Suprapubic skin (tissue), 4 donors: ENCODE results near the gene NR3C2. TPM values are rescaled to one million over a fixed set of nuclear protein-coding genes. Genes with fewer than 3 reads are reported as not detected.

Experiments used
- DNase-seq, 2 donors: peaks; one replicate each; pipeline ENCODE4 v3.0.0-alpha.2; 2019; ENCODE audit warnings: low spot score in 2 of 2
- H3K27ac ChIP-seq: fragments of 200-600 bp; sonication (generic); one replicate; pipeline ENCODE4 v1.5.1; 2019
- H3K27me3 ChIP-seq: fragments of 200-600 bp; sonication (generic); one replicate; pipeline ENCODE4 v1.5.1; 2019
- H3K36me3 ChIP-seq: fragments of 200-600 bp; sonication (generic); one replicate; pipeline ENCODE4 v1.5.1; 2019
- H3K4me1 ChIP-seq: fragments of 200-600 bp; sonication (generic); one replicate; pipeline ENCODE4 v1.5.1; 2019
- H3K4me3 ChIP-seq: fragments of 200-600 bp; sonication (generic); one replicate; pipeline ENCODE4 v1.5.1; 2019; ENCODE audit warnings: mild to moderate bottlenecking
- H3K9me3 ChIP-seq: fragments of 200-600 bp; sonication (generic); one replicate; pipeline ENCODE4 v1.5.1; 2019
- EP300 ChIP-seq: sonication (generic); formaldehyde crosslinking; IDR thresholded peaks from one replicate; pipeline ENCODE4 v1.6.1; 2017; ENCODE audit warnings: antibody characterized with exemption
- POLR2A ChIP-seq, 2 donors: fragments of 450-650 bp; IDR thresholded peaks; one replicate each; pipeline ENCODE4 v1.6.1; 2017; ENCODE audit warnings: antibody characterized with exemption in 2 of 2, mild to moderate bottlenecking in 2 of 2, moderate library complexity in 2 of 2
- POLR2AphosphoS5 ChIP-seq, 3 donors: sonication (generic); formaldehyde crosslinking; IDR thresholded peaks; one replicate each; pipeline ENCODE4 v1.6.1; 2017; ENCODE audit warnings: antibody characterized with exemption in 3 of 3
- WGBS: methylation state at CpG from one replicate; pipeline ENCODE4 v1.1.5; 2018; 5-methylcytosine and 5-hydroxymethylcytosine counted together
- total RNA-seq, 4 donors: library from RNA; depleted of rRNA; stranded (reverse); fragments of >200 nt; gene quantifications; one replicate each; pipeline ENCODE4 v1.1.0, GENCODE V29; 2016
- TF ChIP-seq, protein P1 (sequence below), 2 donors: fragments of 200-600 bp in 1 of 2; fragments of 450-650 bp in 1 of 2; sonication (generic) in 1 of 2; IDR thresholded peaks; one replicate each; pipeline ENCODE4 v1.5.1; 2016 to 2019; ENCODE audit warnings: antibody characterized with exemption in 2 of 2, mild to moderate bottlenecking in 1 of 2, moderate library complexity in 1 of 2

Gene NR3C2
- total RNA-seq, 4 donors from 2014 or later: 7.3 to 12.1 (median 11.0) TPM

DNA sequence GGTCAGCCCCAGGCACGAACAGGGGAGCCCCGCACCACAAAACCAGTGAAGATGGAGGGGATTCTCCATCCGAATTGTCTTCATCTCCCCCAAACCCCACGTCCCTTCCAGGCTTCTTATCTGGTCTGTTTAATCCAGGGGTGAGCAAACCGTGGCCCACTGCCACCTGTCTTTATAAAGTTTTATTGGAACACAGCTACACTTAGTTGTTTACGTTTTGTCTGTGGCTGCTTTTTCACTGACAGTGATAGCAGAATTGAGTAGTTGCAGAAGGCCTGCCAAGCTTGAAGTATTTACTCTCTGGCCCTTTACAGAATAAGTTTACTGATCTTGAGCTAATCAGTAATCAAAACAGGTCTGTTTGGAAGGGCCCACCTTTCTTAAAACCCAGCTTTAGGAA, 386.4 kb downstream of the NR3C2 start:
- Histone ChIP-seq H3K4me1 (peaks cover 23% of the 10 kb centered on the region), H3K27me3 (no peaks in the 10 kb centered on the region), H3K9me3 (no peaks in the 10 kb centered on the region), H3K4me3 (no peak overlapping the region), H3K36me3 (no peaks in the 10 kb centered on the region), H3K27ac (no peak overlapping the region)
- TF ChIP-seq POLR2A (IDR thresholded peaks at IDR 0.05): no peak
- TF ChIP-seq, protein P1, sequence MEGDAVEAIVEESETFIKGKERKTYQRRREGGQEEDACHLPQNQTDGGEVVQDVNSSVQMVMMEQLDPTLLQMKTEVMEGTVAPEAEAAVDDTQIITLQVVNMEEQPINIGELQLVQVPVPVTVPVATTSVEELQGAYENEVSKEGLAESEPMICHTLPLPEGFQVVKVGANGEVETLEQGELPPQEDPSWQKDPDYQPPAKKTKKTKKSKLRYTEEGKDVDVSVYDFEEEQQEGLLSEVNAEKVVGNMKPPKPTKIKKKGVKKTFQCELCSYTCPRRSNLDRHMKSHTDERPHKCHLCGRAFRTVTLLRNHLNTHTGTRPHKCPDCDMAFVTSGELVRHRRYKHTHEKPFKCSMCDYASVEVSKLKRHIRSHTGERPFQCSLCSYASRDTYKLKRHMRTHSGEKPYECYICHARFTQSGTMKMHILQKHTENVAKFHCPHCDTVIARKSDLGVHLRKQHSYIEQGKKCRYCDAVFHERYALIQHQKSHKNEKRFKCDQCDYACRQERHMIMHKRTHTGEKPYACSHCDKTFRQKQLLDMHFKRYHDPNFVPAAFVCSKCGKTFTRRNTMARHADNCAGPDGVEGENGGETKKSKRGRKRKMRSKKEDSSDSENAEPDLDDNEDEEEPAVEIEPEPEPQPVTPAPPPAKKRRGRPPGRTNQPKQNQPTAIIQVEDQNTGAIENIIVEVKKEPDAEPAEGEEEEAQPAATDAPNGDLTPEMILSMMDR (IDR thresholded peaks at IDR 0.05): no peak
- TF ChIP-seq EP300: no peak
- no peak for TF ChIP-seq POLR2AphosphoS5 (IDR thresholded peaks at IDR 0.05)
- WGBS: 99% methylated on average over 6 of the region's 6 CpGs
- DNase-seq: no peak

GRCh38 chr4:148054275-148054674, 387.9 kb downstream of the NR3C2 start:
- WGBS: 72% methylated on average over 3 of the region's 3 CpGs
- DNase-seq: no peak
- no peak for TF ChIP-seq POLR2A (IDR thresholded peaks at IDR 0.05)
- TF ChIP-seq, protein P1 (IDR thresholded peaks at IDR 0.05): no peak
- no peak for TF ChIP-seq POLR2AphosphoS5 (IDR thresholded peaks at IDR 0.05)
- TF ChIP-seq EP300: no peak
- Histone ChIP-seq H3K4me3 (no peak overlapping the region), H3K4me1 (peaks cover 13% of the 10 kb centered on the region), H3K27ac (no peak overlapping the region), H3K36me3 (no peaks in the 10 kb centered on the region), H3K9me3 (no peaks in the 10 kb centered on the region), H3K27me3 (no peaks in the 10 kb centered on the region)

DNA sequence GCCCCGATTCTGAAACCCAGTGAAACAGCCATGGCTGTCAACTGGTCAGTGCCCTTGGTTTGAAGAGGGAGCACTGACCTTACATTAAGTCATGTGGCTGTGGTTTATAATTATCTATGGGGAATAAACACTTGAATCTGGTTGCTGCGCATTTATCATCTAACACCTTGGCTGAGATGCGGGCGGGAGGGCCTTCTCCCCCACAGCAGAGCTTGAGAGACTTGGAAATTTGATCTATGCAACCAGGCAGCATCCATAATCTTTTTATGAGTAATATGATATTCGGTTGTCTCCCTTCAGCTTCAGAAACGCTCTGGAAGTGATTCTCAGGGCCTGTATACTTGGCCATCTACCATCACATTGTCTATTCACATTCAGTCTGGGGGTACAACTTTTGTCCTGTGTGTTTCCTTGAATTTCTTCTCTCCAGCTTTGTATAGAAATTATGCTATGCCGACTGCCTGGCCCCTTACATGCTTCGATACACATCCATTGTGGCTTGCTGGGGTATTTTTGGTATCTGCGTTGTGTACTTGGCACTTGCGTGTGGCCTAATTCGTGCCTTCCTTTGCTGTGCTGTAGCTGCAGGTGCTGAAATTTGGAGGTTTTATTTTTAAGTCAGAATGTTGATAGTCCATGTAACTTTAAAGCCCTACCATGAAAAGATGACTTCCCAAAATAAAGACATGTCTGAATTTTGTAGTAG, 388.8 kb downstream of the NR3C2 start:
- H3K27me3 ChIP-seq: no peaks in the 10 kb centered on the region
- TF ChIP-seq POLR2A (IDR thresholded peaks at IDR 0.05): no peak
- TF ChIP-seq EP300: no peak
- no peak for TF ChIP-seq POLR2AphosphoS5 (IDR thresholded peaks at IDR 0.05)
- TF ChIP-seq, protein P1 (IDR thresholded peaks at IDR 0.05): no peak
- H3K36me3 ChIP-seq: no peaks in the 10 kb centered on the region
- no peak overlapping the region for H3K4me3 ChIP-seq
- H3K27ac ChIP-seq: no peak overlapping the region
- peaks cover 9% of the 10 kb centered on the region for H3K4me1 ChIP-seq
- no peaks in the 10 kb centered on the region for H3K9me3 ChIP-seq
- no peak for DNase-seq
- 93% methylated on average over 11 of the region's 11 CpGs for WGBS

DNA sequence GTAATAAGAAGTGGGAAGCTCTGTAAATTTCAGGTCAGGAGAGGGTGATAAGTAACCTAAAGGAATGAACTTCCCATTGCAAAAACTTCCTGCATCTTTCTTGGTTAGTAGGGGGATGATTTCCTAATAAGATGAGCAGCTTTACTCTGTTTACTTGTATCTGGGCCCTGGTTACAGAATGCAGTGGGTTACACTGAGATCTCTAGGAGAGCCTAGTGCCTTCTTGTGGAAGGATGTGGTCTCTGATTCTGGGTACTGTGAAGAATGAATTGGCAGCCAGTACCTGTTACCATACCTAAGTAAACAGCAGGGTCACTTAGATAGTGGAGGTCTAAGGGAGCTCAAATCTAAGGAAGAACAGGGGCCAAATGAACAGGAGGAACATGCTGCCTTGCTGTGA, 389.8 kb downstream of the NR3C2 start:
- Histone ChIP-seq H3K4me3 (no peak overlapping the region), H3K36me3 (peaks cover 2% of the 10 kb centered on the region)
- TF ChIP-seq, protein P1 (IDR thresholded peaks at IDR 0.05): no peak

GRCh38 chr4:148051403-148051802, 390.8 kb downstream of the NR3C2 start:
- DNase-seq: no peak
- Histone ChIP-seq H3K4me3 (no peak overlapping the region), H3K4me1 (peaks cover under 1% of the 10 kb centered on the region), H3K9me3 (no peaks in the 10 kb centered on the region), H3K27me3 (no peaks in the 10 kb centered on the region), H3K36me3 (peaks cover 2% of the 10 kb centered on the region), H3K27ac (no peak overlapping the region)
- TF ChIP-seq, protein P1 (IDR thresholded peaks at IDR 0.05): no peak
- no peak for TF ChIP-seq EP300
- no peak for TF ChIP-seq POLR2A (IDR thresholded peaks at IDR 0.05)
- TF ChIP-seq POLR2AphosphoS5 (IDR thresholded peaks at IDR 0.05): no peak
- WGBS: 84% methylated on average over 4 of the region's 4 CpGs

More for the DNA sequence above, 389.8 kb downstream of the NR3C2 start:
- no peak for DNase-seq
- H3K4me1 ChIP-seq: peaks cover 9% of the 10 kb centered on the region
- no peak overlapping the region for H3K27ac ChIP-seq
- no peaks in the 10 kb centered on the region for H3K27me3 ChIP-seq
- H3K9me3 ChIP-seq: no peaks in the 10 kb centered on the region
